WERI-Rb-1 (cell line): ENCODE data around the gene NLE1.

ENCODE experiments used
- DNase-seq: peaks from one replicate; pipeline ENCODE4 v3.0.0-alpha.2; 2020
- H3K27ac ChIP-seq: fragments of 250-450 bp; sonication (Bioruptor Pico); 2 replicates; pipeline ENCODE4 v1.5.1; 2020; ENCODE audit warnings: mild to moderate bottlenecking, moderate library complexity
- H3K27me3 ChIP-seq: fragments of 250-450 bp; sonication (Bioruptor Pico); 2 replicates; pipeline ENCODE4 v1.5.1; 2021; ENCODE audit warnings: mild to moderate bottlenecking, low read depth, moderate library complexity; ENCODE audit not compliant: insufficient read depth, severe bottlenecking
- H3K36me3 ChIP-seq: fragments of 250-450 bp; sonication (Bioruptor Pico); 2 replicates; pipeline ENCODE4 v1.5.1; 2020; ENCODE audit warnings: mild to moderate bottlenecking, moderate library complexity
- H3K4me3 ChIP-seq: 2 replicates; pipeline ENCODE4 v1.5.1; 2011; ENCODE audit warnings: low read depth, mild to moderate bottlenecking, control low read depth, low read length
- H3K9me3 ChIP-seq: fragments of 250-450 bp; sonication (Bioruptor Pico); 2 replicates; pipeline ENCODE4 v1.5.1; 2021; ENCODE audit warnings: mild to moderate bottlenecking, moderate library complexity; ENCODE audit not compliant: severe bottlenecking
- TF ChIP-seq, protein P1 (sequence below): IDR thresholded peaks from 2 replicates; pipeline ENCODE4 v1.5.1; 2011; ENCODE audit warnings: low read depth, mild to moderate bottlenecking, control low read depth, inconsistent platforms, low read length

The NLE1 gene

DNA sequence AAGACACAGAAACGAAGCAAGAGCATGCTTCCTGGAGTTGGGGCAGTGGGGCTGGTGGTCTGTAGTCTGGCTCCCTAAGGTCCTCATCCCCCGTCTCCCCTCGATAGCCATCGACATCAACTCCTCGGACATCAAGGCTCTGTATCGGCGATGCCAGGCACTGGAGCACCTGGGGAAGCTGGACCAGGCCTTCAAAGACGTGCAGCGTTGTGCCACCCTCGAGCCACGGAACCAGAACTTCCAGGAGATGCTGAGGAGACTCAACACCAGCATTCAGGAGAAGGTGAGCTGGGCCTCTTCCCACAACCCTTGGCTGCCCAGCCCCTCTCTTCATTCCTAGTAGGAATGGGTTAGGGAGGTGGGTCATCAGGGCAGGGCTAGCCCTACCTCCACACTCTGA lies 7.8 kb upstream of the NLE1 start:
- DNase-seq, result no peak
- no peaks in the 10 kb centered on the region for H3K27me3 ChIP-seq
- no peak overlapping the region for H3K4me3 ChIP-seq
- H3K9me3 ChIP-seq, result no peaks in the 10 kb centered on the region
- H3K36me3 ChIP-seq, result no peaks in the 10 kb centered on the region
- no peak overlapping the region for H3K27ac ChIP-seq
- TF ChIP-seq, protein P1, sequence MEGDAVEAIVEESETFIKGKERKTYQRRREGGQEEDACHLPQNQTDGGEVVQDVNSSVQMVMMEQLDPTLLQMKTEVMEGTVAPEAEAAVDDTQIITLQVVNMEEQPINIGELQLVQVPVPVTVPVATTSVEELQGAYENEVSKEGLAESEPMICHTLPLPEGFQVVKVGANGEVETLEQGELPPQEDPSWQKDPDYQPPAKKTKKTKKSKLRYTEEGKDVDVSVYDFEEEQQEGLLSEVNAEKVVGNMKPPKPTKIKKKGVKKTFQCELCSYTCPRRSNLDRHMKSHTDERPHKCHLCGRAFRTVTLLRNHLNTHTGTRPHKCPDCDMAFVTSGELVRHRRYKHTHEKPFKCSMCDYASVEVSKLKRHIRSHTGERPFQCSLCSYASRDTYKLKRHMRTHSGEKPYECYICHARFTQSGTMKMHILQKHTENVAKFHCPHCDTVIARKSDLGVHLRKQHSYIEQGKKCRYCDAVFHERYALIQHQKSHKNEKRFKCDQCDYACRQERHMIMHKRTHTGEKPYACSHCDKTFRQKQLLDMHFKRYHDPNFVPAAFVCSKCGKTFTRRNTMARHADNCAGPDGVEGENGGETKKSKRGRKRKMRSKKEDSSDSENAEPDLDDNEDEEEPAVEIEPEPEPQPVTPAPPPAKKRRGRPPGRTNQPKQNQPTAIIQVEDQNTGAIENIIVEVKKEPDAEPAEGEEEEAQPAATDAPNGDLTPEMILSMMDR, result no peak

DNA sequence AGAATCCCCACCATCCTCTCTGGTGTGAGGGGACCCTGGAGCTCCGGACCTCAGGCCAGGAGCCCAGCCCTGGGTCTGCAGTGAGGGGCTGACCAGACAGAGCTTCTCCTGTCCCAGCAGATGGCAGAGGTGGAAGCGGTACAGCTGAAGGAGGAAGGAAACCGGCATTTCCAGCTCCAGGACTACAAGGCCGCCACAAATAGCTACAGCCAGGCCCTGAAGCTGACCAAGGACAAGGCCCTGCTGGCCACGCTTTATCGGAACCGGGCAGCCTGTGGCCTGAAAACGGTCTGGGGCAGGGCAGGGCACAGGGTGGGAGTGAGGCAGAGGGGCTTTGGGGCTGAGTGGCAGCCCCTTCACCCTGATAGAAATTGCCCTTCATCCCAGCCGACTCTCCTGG lies 6.0 kb upstream of the NLE1 start:
- Histone ChIP-seq H3K4me3 (no peak overlapping the region), H3K27ac (no peak overlapping the region), H3K9me3 (no peaks in the 10 kb centered on the region), H3K27me3 (no peaks in the 10 kb centered on the region), H3K36me3 (no peaks in the 10 kb centered on the region)
- no peak for DNase-seq
- TF ChIP-seq, protein P1, result no peak

DNA sequence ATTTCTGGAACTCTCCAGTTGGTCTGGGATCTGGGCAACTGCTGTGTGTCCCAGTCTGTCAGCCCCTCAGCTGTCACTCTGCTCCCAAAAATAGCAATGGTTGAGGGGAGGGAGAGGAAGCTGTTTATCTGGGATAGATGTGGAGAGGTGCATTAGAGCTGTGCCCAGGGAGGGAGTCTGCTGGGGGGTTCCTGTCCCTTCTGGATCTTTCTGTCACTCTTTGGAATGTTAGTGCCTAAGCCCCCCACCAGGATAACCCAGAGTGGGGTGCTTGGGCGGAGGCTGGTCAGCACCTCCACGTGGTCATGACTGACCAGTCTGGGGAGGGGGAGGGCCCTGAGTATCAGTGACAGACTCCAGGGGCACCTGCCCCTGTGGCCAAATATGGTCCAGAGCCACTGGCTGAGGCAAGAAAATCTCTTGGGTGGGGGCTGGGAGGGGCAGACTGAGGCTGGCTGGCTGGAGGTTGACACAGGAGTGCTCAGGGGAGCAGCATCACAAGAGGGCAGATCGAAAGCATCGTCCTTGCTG lies 5.3 kb upstream of the NLE1 start, which contains the start of gene UNC45B:
TSS of gene UNC45B (plus strand) at position 443 of the 531 bp plus-strand sequence. CDS start 447 bp downstream, outside the sequence.
- TF ChIP-seq, protein P1, result no peak
- Histone ChIP-seq H3K27ac (no peak within 1 kb of the TSS), H3K36me3 (no peaks in the 10 kb centered on the region), H3K9me3 (no peaks in the 10 kb centered on the region), H3K27me3 (no peaks in the 10 kb centered on the region), H3K4me3 (no peak within 1 kb of the TSS)
- no peak for DNase-seq

DNA sequence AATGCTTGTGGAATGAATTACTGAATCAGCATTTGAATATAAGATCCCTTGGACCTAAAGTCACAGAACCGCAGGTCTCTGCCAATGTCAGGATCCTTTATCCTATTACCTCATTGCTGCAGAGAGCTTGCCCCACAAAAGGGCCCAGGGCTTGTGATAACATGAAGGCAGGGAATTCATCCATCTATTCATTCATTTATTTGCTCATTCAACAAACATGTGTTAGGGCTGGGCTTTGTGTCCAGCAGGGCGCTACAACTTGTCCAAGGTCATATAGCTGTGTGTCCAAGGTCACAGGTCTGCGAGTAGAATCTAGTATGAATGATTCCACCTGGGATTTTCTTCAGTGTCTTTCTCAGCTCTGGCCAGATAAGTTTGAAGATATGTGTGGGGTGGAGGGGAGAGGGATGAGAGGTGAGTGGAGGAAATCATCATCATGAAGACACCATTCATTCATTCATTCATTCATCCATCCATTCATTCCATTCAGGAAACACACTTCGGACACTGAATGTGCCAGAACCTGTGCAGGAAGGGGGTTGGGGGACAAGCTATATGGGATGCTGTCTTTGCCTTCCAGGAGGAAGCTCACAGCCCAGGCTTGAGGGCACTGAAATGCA lies 4.2 kb upstream of the NLE1 start:
- Histone ChIP-seq H3K9me3 (no peaks in the 10 kb centered on the region), H3K27me3 (no peaks in the 10 kb centered on the region), H3K27ac (no peak overlapping the region), H3K4me3 (no peak overlapping the region), H3K36me3 (no peaks in the 10 kb centered on the region)
- DNase-seq, result no peak
- TF ChIP-seq, protein P1, result no peak

DNA sequence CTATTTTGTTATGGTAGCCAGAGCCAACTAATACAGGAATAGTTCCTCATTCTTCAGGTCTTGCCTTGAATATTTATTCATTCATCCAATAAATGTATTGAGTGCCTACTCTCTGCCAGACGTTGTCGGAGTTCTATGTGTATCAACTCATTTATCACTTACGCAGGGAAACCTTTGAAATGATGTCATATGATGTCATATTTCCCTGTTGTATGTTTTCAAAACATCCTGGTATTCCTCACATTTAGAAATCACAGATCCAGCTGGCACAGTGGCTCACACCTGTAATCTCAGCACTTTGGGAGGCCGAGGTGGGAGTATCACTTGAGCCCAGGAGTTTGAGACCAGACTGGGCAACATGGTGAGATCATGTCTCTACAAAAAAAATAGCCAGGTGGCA lies 2.7 kb upstream of the NLE1 start:
- Histone ChIP-seq H3K36me3 (peaks cover 4% of the 10 kb centered on the region), H3K4me3 (no peak overlapping the region), H3K9me3 (no peaks in the 10 kb centered on the region), H3K27me3 (no peaks in the 10 kb centered on the region), H3K27ac (no peak overlapping the region)
- DNase-seq, result no peak
- TF ChIP-seq, protein P1, result no peak

DNA sequence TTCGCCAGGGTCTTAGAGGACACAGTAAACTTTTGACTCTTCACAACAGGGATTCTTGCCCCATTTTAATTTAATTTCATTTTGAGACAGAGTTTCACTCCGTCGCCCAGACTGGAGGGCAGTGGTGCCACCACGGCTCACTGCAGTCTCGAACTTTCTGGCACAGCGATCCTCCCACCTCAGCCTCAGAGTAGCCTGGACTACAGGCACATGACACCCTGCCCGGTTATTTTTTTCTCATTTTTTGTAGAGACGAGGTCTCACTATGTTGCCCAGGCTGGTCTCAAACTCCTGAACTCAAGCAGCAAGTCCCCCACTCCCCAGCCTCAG lies 329 bp upstream of the NLE1 start:
- H3K4me3 ChIP-seq, result no peak overlapping the region; the same call in 1 of the 2 replicates
- DNase-seq, result no peak
- H3K9me3 ChIP-seq, result no peaks in the 10 kb centered on the region
- H3K36me3 ChIP-seq, result peaks cover 27% of the 10 kb centered on the region
- H3K27ac ChIP-seq, result no peak overlapping the region; the same call in 1 of the 2 replicates
- TF ChIP-seq, protein P1, result no peak
- no peaks in the 10 kb centered on the region for H3K27me3 ChIP-seq
